HEK293 (cell line): ENCODE data around the gene CAMK2D.

Experiments
- CTCF ChIA-PET: fragments of 350-600 bp; formaldehyde crosslinking; extraction: SDS; loops from one replicate; lab custom pipeline; 2021; ENCODE audit warnings: antibody characterized with exemption; lab: Yijun Ruan, JAX
- POLR2A ChIA-PET: fragments of 300-600 bp; formaldehyde crosslinking; extraction: SDS; loops from one replicate; lab custom pipeline; 2020; ENCODE audit warnings: antibody characterized with exemption, inconsistent platforms; lab: Yijun Ruan, JAX
- H3K27ac ChIP-seq: fragments of 200-500 bp; sonication (Bioruptor generic); 2 replicates; pipeline ENCODE4 v1.5.1; 2014; ENCODE audit warnings: low read depth, low read length, control low read depth, inconsistent platforms; ENCODE audit errors: extremely low read depth
- H3K36me3 ChIP-seq, 2 experiments: fragments of 200-500 bp in 1 of 2; sonication (Bioruptor generic) in 1 of 2; 1 replicate in 1 of 2; 2 replicates in 1 of 2; pipeline ENCODE4 v1.5.1; 2014 to 2017; ENCODE audit warnings: inconsistent platforms in 2 of 2, low read length in 2 of 2; ENCODE audit not compliant: control insufficient read depth in 2 of 2, insufficient read depth in 1 of 2
- H3K4me1 ChIP-seq: fragments of 200-500 bp; sonication (Bioruptor generic); 2 replicates; pipeline ENCODE4 v1.5.1; 2014; ENCODE audit warnings: mild to moderate bottlenecking, low read length, inconsistent platforms; ENCODE audit not compliant: control insufficient read depth, insufficient read depth
- H3K4me3 ChIP-seq: 2 replicates; pipeline ENCODE4 v1.5.1; 2011; ENCODE audit warnings: low read depth, mild to moderate bottlenecking, control low read depth, low read length, moderate library complexity
- H3K9me3 ChIP-seq: fragments of 200-500 bp; sonication (Bioruptor generic); 2 replicates; pipeline ENCODE4 v1.5.1; 2014; ENCODE audit warnings: low read depth, low read length, inconsistent platforms; ENCODE audit not compliant: control insufficient read depth, insufficient read depth
- ATF2 ChIP-seq: fragments of 450-650 bp; formaldehyde crosslinking; IDR thresholded peaks from 2 replicates; pipeline ENCODE4 v1.5.1; 2016; ENCODE audit warnings: missing biosample characterization, missing genetic modification characterization, low read depth
- ELK4 ChIP-seq: IDR thresholded peaks from 2 replicates; pipeline ENCODE4 v1.6.1; 2011; ENCODE audit warnings: mild to moderate bottlenecking, low read depth, low read length, borderline replicate concordance
- IKZF3 ChIP-seq: fragments of 450-650 bp; IDR thresholded peaks from 2 replicates; pipeline ENCODE4 v1.5.0; 2018; ENCODE audit warnings: missing biosample characterization, mild to moderate bottlenecking, missing genetic modification characterization, moderate library complexity
- KLF17 ChIP-seq: fragments of 450-650 bp; formaldehyde crosslinking; IDR thresholded peaks from 2 replicates; pipeline ENCODE4 v1.5.1; 2016; ENCODE audit warnings: missing biosample characterization, missing genetic modification characterization
- RBAK ChIP-seq: fragments of 450-650 bp; formaldehyde crosslinking; IDR thresholded peaks from 2 replicates; pipeline ENCODE4 v1.5.1; 2016; ENCODE audit warnings: missing biosample characterization, missing genetic modification characterization
- REPIN1 ChIP-seq: fragments of 450-650 bp; formaldehyde crosslinking; IDR thresholded peaks from 2 replicates; pipeline ENCODE4 v1.5.1; 2017; ENCODE audit warnings: missing biosample characterization, missing genetic modification characterization, low read depth
- ZBTB1 ChIP-seq: fragments of 450-650 bp; formaldehyde crosslinking; IDR thresholded peaks from 2 replicates; pipeline ENCODE4 v1.5.1; 2016; ENCODE audit warnings: missing biosample characterization, missing genetic modification characterization
- ZBTB26 ChIP-seq: fragments of 450-650 bp; formaldehyde crosslinking; optimal IDR thresholded peaks from 2 replicates; pipeline ENCODE3; 2016; ENCODE audit warnings: missing biosample characterization, mild to moderate bottlenecking, missing genetic modification characterization
- ZNF174 ChIP-seq: fragments of 450-650 bp; formaldehyde crosslinking; IDR thresholded peaks from 2 replicates; pipeline ENCODE4 v1.5.0; 2017; ENCODE audit warnings: missing biosample characterization, mild to moderate bottlenecking, missing genetic modification characterization
- ZNF404 ChIP-seq: fragments of 450-650 bp; formaldehyde crosslinking; IDR thresholded peaks from 2 replicates; pipeline ENCODE4 v1.5.1; 2017; ENCODE audit warnings: missing biosample characterization, missing genetic modification characterization
- ZNF501 ChIP-seq: fragments of 450-650 bp; formaldehyde crosslinking; IDR thresholded peaks from 2 replicates; pipeline ENCODE4 v1.5.1; 2016; ENCODE audit warnings: missing biosample characterization, missing genetic modification characterization
- ZNF529 ChIP-seq: fragments of 450-650 bp; formaldehyde crosslinking; IDR thresholded peaks from 2 replicates; pipeline ENCODE4 v1.5.1; 2017; ENCODE audit warnings: missing genetic modification characterization, missing biosample characterization; ENCODE audit not compliant: insufficient replicate concordance
- ZNF76 ChIP-seq: fragments of 450-650 bp; formaldehyde crosslinking; IDR thresholded peaks from 2 replicates; pipeline ENCODE4; 2016; ENCODE audit warnings: low read depth, missing biosample characterization, missing genetic modification characterization, borderline replicate concordance
- TF ChIP-seq, protein P1 (sequence below): fragments of 450-650 bp; formaldehyde crosslinking; IDR thresholded peaks from 2 replicates; pipeline ENCODE4 v1.5.1; 2017; ENCODE audit warnings: missing biosample characterization, missing genetic modification characterization

The CAMK2D gene

DNA sequence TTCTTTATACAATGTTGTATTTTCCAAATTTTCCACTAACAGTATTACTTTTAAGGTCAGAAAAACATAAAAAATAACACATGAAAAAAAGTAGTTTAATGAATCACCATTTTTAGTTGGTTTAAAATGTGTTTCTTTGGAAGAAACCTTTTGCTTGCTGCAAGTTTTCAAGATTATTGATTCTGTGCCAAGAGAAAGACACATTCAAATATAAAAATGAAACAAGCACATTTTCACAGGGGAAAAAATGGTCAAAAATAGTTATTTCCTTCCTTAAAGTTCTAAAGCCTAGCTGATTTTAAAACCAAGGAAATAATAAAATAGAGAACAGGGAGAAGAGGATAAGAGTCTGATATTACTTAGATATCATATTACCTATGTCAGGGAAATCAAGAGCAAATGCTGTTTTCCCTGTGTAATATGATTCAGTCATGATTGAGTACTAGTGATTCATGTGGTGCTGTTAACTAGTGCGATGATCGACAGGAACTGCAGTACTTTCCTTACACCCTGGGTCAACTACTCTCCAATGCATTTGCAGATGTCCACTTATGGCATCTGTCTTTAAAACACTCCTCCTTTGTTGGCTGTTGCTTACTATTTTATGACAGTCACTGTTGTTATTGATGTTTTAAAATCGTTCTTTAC, 103.8 kb downstream of the CAMK2D start (continued):
- TF ChIP-seq RBAK (no peak), ELK4 (no peak), IKZF3 (tag by site-specific recombination) (no peak), ZNF76 (tag by site-specific recombination) (no peak), ZNF501 (tag by site-specific recombination) (peak; percentile 36; the same call in 1 of the 2 replicates)
- TF ChIP-seq, protein P1, sequence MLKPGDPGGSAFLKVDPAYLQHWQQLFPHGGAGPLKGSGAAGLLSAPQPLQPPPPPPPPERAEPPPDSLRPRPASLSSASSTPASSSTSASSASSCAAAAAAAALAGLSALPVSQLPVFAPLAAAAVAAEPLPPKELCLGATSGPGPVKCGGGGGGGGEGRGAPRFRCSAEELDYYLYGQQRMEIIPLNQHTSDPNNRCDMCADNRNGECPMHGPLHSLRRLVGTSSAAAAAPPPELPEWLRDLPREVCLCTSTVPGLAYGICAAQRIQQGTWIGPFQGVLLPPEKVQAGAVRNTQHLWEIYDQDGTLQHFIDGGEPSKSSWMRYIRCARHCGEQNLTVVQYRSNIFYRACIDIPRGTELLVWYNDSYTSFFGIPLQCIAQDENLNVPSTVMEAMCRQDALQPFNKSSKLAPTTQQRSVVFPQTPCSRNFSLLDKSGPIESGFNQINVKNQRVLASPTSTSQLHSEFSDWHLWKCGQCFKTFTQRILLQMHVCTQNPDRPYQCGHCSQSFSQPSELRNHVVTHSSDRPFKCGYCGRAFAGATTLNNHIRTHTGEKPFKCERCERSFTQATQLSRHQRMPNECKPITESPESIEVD, result peak; percentile 48; the same call in 1 of the 2 replicates

- CTCF ChIA-PET, result interaction anchor here (0.6 kb wide), 1 partner anchor 656 kb away, joined by 4 read pairs; no protein-coding TSS in a partner anchor
- TF ChIP-seq ZNF174 (tag by site-specific recombination) (no peak), ATF2 (tag by site-specific recombination) (peak; percentile 54; the same call in 1 of the 2 replicates), ZBTB26 (tag by site-specific recombination) (no peak), ZBTB1 (tag by site-specific recombination) (no peak), KLF17 (tag by site-specific recombination) (no peak), ZNF529 (tag by site-specific recombination) (no peak), REPIN1 (tag by site-specific recombination) (no peak), ZNF404 (tag by site-specific recombination) (no peak)
- TF ChIP-seq, protein P1, result peak; percentile 82
- H3K4me1 ChIP-seq, result peaks cover 9% of the 10 kb centered on the region
- no peak overlapping the region for H3K27ac ChIP-seq
- H3K9me3 ChIP-seq, result no peaks in the 10 kb centered on the region
- POLR2A ChIA-PET, result no interaction called here
- no peaks in the 10 kb centered on the region for H3K36me3 ChIP-seq
- H3K4me3 ChIP-seq, result no peak overlapping the region
Observed at GRCh38 chr4:113653871-113654270, 107.7 kb downstream of the CAMK2D start.
